ENCODE results near the gene GLI3.
"Not testable (repeated sequence)": the region's sequence is repeated elsewhere in the genome, so short reads cannot be mapped to it uniquely, and the experiment has no call there.

GLI3 gene

GRCh38 chr7:42212541-42213090 lies 24.4 kb downstream of the GLI3 start:
- no peak for DNase-seq (ENCODE audit: low read depth)

GRCh38 chr7:42211938-42212337 lies 25.1 kb downstream of the GLI3 start:
- no peak for DNase-seq (ENCODE audit: low read depth)

GRCh38 chr7:42210779-42211178 lies 26.2 kb downstream of the GLI3 start:
- DNase-seq (ENCODE audit: low read depth): no peak

GRCh38 chr7:42210333-42210732 lies 26.7 kb downstream of the GLI3 start:
- DNase-seq (ENCODE audit: low read depth): no peak

GRCh38 chr7:42209085-42209484 lies 27.9 kb downstream of the GLI3 start:
- DNase-seq (ENCODE audit: low read depth): not testable (repeated sequence)

GRCh38 chr7:42208572-42208971 lies 28.4 kb downstream of the GLI3 start:
- no peak for DNase-seq (ENCODE audit: low read depth)

- DNase-seq (ENCODE audit: low read depth): no peak
These were observed 29.6 kb downstream of the GLI3 start for GRCh38 chr7:42207420-42207819.

- no peak for DNase-seq (ENCODE audit: low read depth)
These were observed 33.7 kb downstream of the GLI3 start for GRCh38 chr7:42203336-42203735.

GRCh38 chr7:42202601-42203000 lies 34.4 kb downstream of the GLI3 start:
- no peak for DNase-seq (ENCODE audit: low read depth)

- DNase-seq (ENCODE audit: low read depth): no peak
These were observed 37.9 kb downstream of the GLI3 start for GRCh38 chr7:42198974-42199668.

- no peak for DNase-seq (ENCODE audit: low read depth)
These were observed 38.7 kb downstream of the GLI3 start for GRCh38 chr7:42198296-42198695.

- no peak for DNase-seq (ENCODE audit: low read depth)
These were observed 39.6 kb downstream of the GLI3 start for GRCh38 chr7:42197451-42197850.

GRCh38 chr7:42194238-42194637 lies 42.8 kb downstream of the GLI3 start:
- no peak for DNase-seq (ENCODE audit: low read depth)

GRCh38 chr7:42193471-42194129 lies 43.4 kb downstream of the GLI3 start:
- DNase-seq (ENCODE audit: low read depth): no peak

- DNase-seq (ENCODE audit: low read depth): no peak
These were observed 44.1 kb downstream of the GLI3 start for GRCh38 chr7:42192851-42193461.

GRCh38 chr7:42192066-42192465 lies 44.9 kb downstream of the GLI3 start:
- no peak for DNase-seq (ENCODE audit: low read depth)

- DNase-seq (ENCODE audit: low read depth): no peak
These were observed 47.5 kb downstream of the GLI3 start for GRCh38 chr7:42189535-42189934.

- no peak for DNase-seq (ENCODE audit: low read depth)
These were observed 50.9 kb downstream of the GLI3 start for GRCh38 chr7:42186151-42186550.

- no peak for DNase-seq (ENCODE audit: low read depth)
These were observed 51.3 kb downstream of the GLI3 start for GRCh38 chr7:42185726-42186125.

- DNase-seq (ENCODE audit: low read depth): no peak
These were observed 53.5 kb downstream of the GLI3 start for GRCh38 chr7:42183547-42183946.

- no peak for DNase-seq (ENCODE audit: low read depth)
These were observed 55.4 kb downstream of the GLI3 start for GRCh38 chr7:42181566-42181965.

GRCh38 chr7:42180806-42181205 lies 56.2 kb downstream of the GLI3 start:
- DNase-seq (ENCODE audit: low read depth): no peak

- DNase-seq (ENCODE audit: low read depth): no peak
These were observed 60.3 kb downstream of the GLI3 start for GRCh38 chr7:42176724-42177101.
